NB4 (cell line): Measurements from ENCODE around the gene MIGA2.

ENCODE experiments used
- MYC ChIP-seq: IDR thresholded peaks from 2 replicates; pipeline ENCODE4 v1.6.1; 2011; ENCODE audit warnings: low read depth, low read length
- POLR2A ChIP-seq: IDR thresholded peaks from 2 replicates; pipeline ENCODE4 v1.6.1; 2011; ENCODE audit warnings: mild to moderate bottlenecking; ENCODE audit not compliant: insufficient read length; ENCODE audit errors: extremely low read depth
- TF ChIP-seq, protein P1 (sequence below): IDR thresholded peaks from one replicate; pipeline ENCODE4 v1.5.1; 2012; ENCODE audit warnings: low read depth, low read length
- TF ChIP-seq, protein P2 (sequence below): IDR thresholded peaks from 2 replicates; pipeline ENCODE4 v1.6.1; 2011; ENCODE audit warnings: low read depth, low read length

DNA sequence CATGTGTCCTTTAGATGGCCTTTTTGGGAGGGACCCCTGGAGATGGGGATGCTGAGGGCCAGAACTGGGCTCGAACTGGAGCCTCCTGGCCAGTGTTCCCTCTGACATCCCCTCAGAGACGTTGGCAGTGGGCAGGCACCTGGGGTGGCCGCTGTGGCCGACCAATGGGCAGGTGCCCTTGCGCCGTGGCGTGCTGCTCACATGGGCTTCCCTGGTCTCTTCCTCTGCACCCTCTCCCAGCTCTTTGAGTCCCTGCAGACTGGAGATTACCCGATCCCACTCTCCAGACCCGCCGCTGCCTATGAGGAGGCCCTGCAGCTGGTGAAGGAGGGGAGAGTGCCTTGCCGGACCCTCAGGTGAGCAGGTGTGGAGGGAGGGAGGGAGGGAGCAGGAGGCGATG lies 24.6 kb downstream of the MIGA2 start:
- TF ChIP-seq, protein P1, sequence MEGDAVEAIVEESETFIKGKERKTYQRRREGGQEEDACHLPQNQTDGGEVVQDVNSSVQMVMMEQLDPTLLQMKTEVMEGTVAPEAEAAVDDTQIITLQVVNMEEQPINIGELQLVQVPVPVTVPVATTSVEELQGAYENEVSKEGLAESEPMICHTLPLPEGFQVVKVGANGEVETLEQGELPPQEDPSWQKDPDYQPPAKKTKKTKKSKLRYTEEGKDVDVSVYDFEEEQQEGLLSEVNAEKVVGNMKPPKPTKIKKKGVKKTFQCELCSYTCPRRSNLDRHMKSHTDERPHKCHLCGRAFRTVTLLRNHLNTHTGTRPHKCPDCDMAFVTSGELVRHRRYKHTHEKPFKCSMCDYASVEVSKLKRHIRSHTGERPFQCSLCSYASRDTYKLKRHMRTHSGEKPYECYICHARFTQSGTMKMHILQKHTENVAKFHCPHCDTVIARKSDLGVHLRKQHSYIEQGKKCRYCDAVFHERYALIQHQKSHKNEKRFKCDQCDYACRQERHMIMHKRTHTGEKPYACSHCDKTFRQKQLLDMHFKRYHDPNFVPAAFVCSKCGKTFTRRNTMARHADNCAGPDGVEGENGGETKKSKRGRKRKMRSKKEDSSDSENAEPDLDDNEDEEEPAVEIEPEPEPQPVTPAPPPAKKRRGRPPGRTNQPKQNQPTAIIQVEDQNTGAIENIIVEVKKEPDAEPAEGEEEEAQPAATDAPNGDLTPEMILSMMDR: no peak
- no peak for TF ChIP-seq POLR2A
- TF ChIP-seq, protein P2, sequence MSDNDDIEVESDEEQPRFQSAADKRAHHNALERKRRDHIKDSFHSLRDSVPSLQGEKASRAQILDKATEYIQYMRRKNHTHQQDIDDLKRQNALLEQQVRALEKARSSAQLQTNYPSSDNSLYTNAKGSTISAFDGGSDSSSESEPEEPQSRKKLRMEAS: no peak
- TF ChIP-seq MYC: no peak
